Ascending aorta (tissue), 2 donors: ENCODE data around the gene CTNNBIP1. TPM values are rescaled to one million over a fixed set of nuclear protein-coding genes. Genes with fewer than 3 reads are reported as not detected.
"Not testable (repeated sequence)": the region's sequence is repeated elsewhere in the genome, so short reads cannot be mapped to it uniquely, and the experiment has no call there.

Source experiments
- DNase-seq, 2 donors: peaks; one replicate each; pipeline ENCODE4 v3.0.0-alpha.2; 2019; ENCODE audit warnings: low spot score in 2 of 2
- H3K27ac ChIP-seq, 2 donors: fragments of 200-600 bp; sonication (generic); one replicate each; pipeline ENCODE4 v1.5.1; 2016 to 2017; ENCODE audit warnings: mild to moderate bottlenecking in 1 of 2
- H3K27me3 ChIP-seq: fragments of 200-600 bp; sonication (generic); one replicate; pipeline ENCODE4 v1.5.1; 2017
- H3K36me3 ChIP-seq, 2 donors: fragments of 200-600 bp; sonication (generic); one replicate each; pipeline ENCODE4 v1.5.1; 2016
- H3K4me1 ChIP-seq, 2 donors: fragments of 200-600 bp; sonication (generic); one replicate each; pipeline ENCODE4 v1.5.1; 2016 to 2017; ENCODE audit warnings: mild to moderate bottlenecking in 1 of 2
- H3K4me3 ChIP-seq, 2 donors: fragments of 200-600 bp; sonication (generic); one replicate each; pipeline ENCODE4 v1.5.1; 2016 to 2017; ENCODE audit warnings: mild to moderate bottlenecking in 1 of 2
- H3K9me3 ChIP-seq, 2 donors: fragments of 200-600 bp; sonication (generic); one replicate each; pipeline ENCODE4 v1.5.1; 2016
- CTCF ChIP-seq, 3 experiments: fragments of 200-600 bp in 2 of 3; fragments of 450-650 bp in 1 of 3; sonication (generic) in 2 of 3; IDR thresholded peaks; one replicate each; pipeline ENCODE4 v1.5.1; 2016 to 2019; ENCODE audit warnings: antibody characterized with exemption in 3 of 3, mild to moderate bottlenecking in 1 of 3, moderate library complexity in 1 of 3
- intact Hi-C: fragments of 100-400 bp; cut with DNase I; formaldehyde crosslinking; loops from one replicate; pipeline ENCODE4 v1.15.1; 2023
- total RNA-seq: library from RNA; depleted of rRNA; stranded (reverse); fragments of >200 nt; gene quantifications from one replicate; pipeline ENCODE4 v1.1.0, GENCODE V29; 2016

The CTNNBIP1 gene
- total RNA-seq, 1 donor from 2014 or later, result 74.1 TPM

GRCh38 chr1:9808459-9808858, 101.6 kb downstream of the CTNNBIP1 start:
- Histone ChIP-seq H3K36me3 (no peaks in the 10 kb centered on the region), H3K4me3 (no peak overlapping the region), H3K27ac (no peak overlapping the region), H3K9me3 (no peaks in the 10 kb centered on the region), H3K27me3 (no peaks in the 10 kb centered on the region), H3K4me1 (no peaks in the 10 kb centered on the region)
- TF ChIP-seq CTCF (IDR thresholded peaks at IDR 0.05), result no peak
- no peak for DNase-seq
- intact Hi-C loops, result no loop called here

- Histone ChIP-seq H3K36me3 (no peaks in the 10 kb centered on the region), H3K27ac (no peak overlapping the region), H3K4me1 (no peaks in the 10 kb centered on the region), H3K27me3 (no peaks in the 10 kb centered on the region), H3K4me3 (no peak overlapping the region), H3K9me3 (no peaks in the 10 kb centered on the region)
- TF ChIP-seq CTCF (IDR thresholded peaks at IDR 0.05), result no peak
- intact Hi-C loops, result no loop called here
- no peak for DNase-seq
These were observed 102.5 kb downstream of the CTNNBIP1 start for GRCh38 chr1:9807541-9807940.

GRCh38 chr1:9805972-9806371, 104.1 kb downstream of the CTNNBIP1 start:
- H3K4me3 ChIP-seq, H3K27ac ChIP-seq, H3K36me3 ChIP-seq, H3K27me3 ChIP-seq, intact Hi-C loops, H3K9me3 ChIP-seq, H3K4me1 ChIP-seq, DNase-seq: not testable (repeated sequence)

- no peak overlapping the region for H3K27ac ChIP-seq
- no peaks in the 10 kb centered on the region for H3K27me3 ChIP-seq
- H3K4me1 ChIP-seq, result no peaks in the 10 kb centered on the region
- no peaks in the 10 kb centered on the region for H3K9me3 ChIP-seq
- intact Hi-C loops, result no loop called here
- no peak for DNase-seq
- no peaks in the 10 kb centered on the region for H3K36me3 ChIP-seq
- no peak for TF ChIP-seq CTCF (IDR thresholded peaks at IDR 0.05)
- no peak overlapping the region for H3K4me3 ChIP-seq
These were observed 105.0 kb downstream of the CTNNBIP1 start for GRCh38 chr1:9805006-9805508.

GRCh38 chr1:9803003-9803918, 106.8 kb downstream of the CTNNBIP1 start:
- not testable (repeated sequence) for H3K4me1 ChIP-seq, H3K27ac ChIP-seq

GRCh38 chr1:9801909-9802308, 108.2 kb downstream of the CTNNBIP1 start:
- intact Hi-C loops, result no loop called here

More at GRCh38 chr1:9803003-9803918, 106.8 kb downstream of the CTNNBIP1 start:
- H3K4me3 ChIP-seq, H3K27me3 ChIP-seq, DNase-seq, intact Hi-C loops, H3K9me3 ChIP-seq, H3K36me3 ChIP-seq: not testable (repeated sequence)

More at GRCh38 chr1:9801909-9802308, 108.2 kb downstream of the CTNNBIP1 start:
- Histone ChIP-seq H3K9me3 (no peaks in the 10 kb centered on the region), H3K27me3 (no peaks in the 10 kb centered on the region), H3K27ac (no peak overlapping the region), H3K4me3 (no peak overlapping the region), H3K4me1 (peaks cover 4 to 15% of the 10 kb centered on the region in 2 donors), H3K36me3 (no peaks in the 10 kb centered on the region)
- no peak for TF ChIP-seq CTCF (IDR thresholded peaks at IDR 0.05)
- DNase-seq, result no peak

Other genes with a start within 250 kb of the CTNNBIP1 start
- 84.6 TPM for gene CLSTN1, start 86.3 kb downstream of the CTNNBIP1 start, total RNA-seq
- 3.7 TPM for gene LZIC, start 33.1 kb upstream of the CTNNBIP1 start, total RNA-seq
- 7.9 TPM for gene NMNAT1, start 33.2 kb upstream of the CTNNBIP1 start, total RNA-seq
- gene RBP7, start 87.0 kb upstream of the CTNNBIP1 start, total RNA-seq, result 119 TPM
- 35.2 TPM for gene UBE4B, start 122.7 kb upstream of the CTNNBIP1 start, total RNA-seq